Tibial artery (tissue), 4 donors: ENCODE results near the gene TIMP3.

Experiments
- DNase-seq, 2 donors: peaks; one replicate each; pipeline ENCODE4 v3.0.0-alpha.2; 2019
- H3K27ac ChIP-seq, 2 donors: fragments of 200-600 bp; sonication (generic) in 1 of 2; 1 replicate in 1 of 2; 2 replicates in 1 of 2; pipeline ENCODE4 v1.5.1; 2018 to 2019; ENCODE audit warnings: mild to moderate bottlenecking in 1 of 2
- H3K27me3 ChIP-seq, 2 donors: fragments of 200-600 bp; sonication (generic) in 1 of 2; one replicate each; pipeline versions ENCODE4 v1.5.1 to v1.6.0; 2016 to 2019
- H3K36me3 ChIP-seq, 3 donors: fragments of 200-600 bp; sonication (generic) in 2 of 3; one replicate each; pipeline ENCODE4 v1.5.1; 2016 to 2019; ENCODE audit warnings: mild to moderate bottlenecking in 2 of 3
- H3K4me1 ChIP-seq, 4 donors: fragments of 200-600 bp; sonication (generic) in 2 of 4; 1 replicate in 3 of 4; 2 replicates in 1 of 4; pipeline ENCODE4 v1.5.1; 2016 to 2019
- H3K4me3 ChIP-seq, 2 donors: fragments of 200-600 bp; sonication (generic) in 1 of 2; 1 replicate in 1 of 2; 2 replicates in 1 of 2; pipeline ENCODE4 v1.5.1; 2018 to 2019; ENCODE audit warnings: mild to moderate bottlenecking in 2 of 2
- H3K9me3 ChIP-seq, 3 donors: fragments of 200-600 bp; sonication (generic) in 1 of 3; one replicate each; pipeline ENCODE4 v1.5.1; 2016 to 2019
- intact Hi-C: fragments of 100-400 bp; cut with DNase I; formaldehyde crosslinking; loops from one replicate; pipeline ENCODE4 v1.15.0; 2023; ENCODE audit warnings: low total_unique reads
- TF ChIP-seq, protein P1 (sequence below), 2 experiments: fragments of 200-600 bp in 1 of 2; fragments of 450-650 bp in 1 of 2; IDR thresholded peaks; one replicate each; pipeline ENCODE4 v1.5.1; 2017 to 2019; ENCODE audit warnings: antibody characterized with exemption in 2 of 2, mild to moderate bottlenecking in 1 of 2, moderate library complexity in 1 of 2

TIMP3 gene

DNA sequence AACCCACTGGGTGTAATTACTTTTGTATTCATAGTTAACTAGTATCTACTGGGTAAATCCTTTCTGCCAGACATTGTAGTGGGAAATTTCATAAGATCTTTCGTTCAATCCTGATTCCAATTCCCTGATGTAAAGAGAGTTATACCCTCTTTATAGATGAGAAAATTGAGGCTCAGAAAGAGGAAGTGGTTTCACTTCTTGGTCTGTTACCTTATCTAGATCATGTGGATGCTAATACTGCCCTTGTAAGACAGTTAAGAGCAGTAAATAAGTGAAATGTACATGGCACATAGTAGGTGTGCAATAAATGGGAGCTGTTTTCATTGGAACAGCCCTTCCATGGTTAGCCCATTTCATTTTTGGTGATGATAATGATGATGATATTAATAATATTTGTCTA, 46.7 kb downstream of the TIMP3 start:
- no peaks in the 10 kb centered on the region for H3K27me3 ChIP-seq
- no peak for DNase-seq
- H3K9me3 ChIP-seq = no peaks in the 10 kb centered on the region
- TF ChIP-seq, protein P1, sequence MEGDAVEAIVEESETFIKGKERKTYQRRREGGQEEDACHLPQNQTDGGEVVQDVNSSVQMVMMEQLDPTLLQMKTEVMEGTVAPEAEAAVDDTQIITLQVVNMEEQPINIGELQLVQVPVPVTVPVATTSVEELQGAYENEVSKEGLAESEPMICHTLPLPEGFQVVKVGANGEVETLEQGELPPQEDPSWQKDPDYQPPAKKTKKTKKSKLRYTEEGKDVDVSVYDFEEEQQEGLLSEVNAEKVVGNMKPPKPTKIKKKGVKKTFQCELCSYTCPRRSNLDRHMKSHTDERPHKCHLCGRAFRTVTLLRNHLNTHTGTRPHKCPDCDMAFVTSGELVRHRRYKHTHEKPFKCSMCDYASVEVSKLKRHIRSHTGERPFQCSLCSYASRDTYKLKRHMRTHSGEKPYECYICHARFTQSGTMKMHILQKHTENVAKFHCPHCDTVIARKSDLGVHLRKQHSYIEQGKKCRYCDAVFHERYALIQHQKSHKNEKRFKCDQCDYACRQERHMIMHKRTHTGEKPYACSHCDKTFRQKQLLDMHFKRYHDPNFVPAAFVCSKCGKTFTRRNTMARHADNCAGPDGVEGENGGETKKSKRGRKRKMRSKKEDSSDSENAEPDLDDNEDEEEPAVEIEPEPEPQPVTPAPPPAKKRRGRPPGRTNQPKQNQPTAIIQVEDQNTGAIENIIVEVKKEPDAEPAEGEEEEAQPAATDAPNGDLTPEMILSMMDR (IDR thresholded peaks at IDR 0.05) = no peak
- H3K4me1 ChIP-seq = peaks cover 5 to 89% (median 71%) of the 10 kb centered on the region in 4 donors
- peak overlapping the region; percentile 78 to 96 for H3K27ac ChIP-seq
- H3K36me3 ChIP-seq = peaks cover 0 to 7% (median 3%) of the 10 kb centered on the region in 3 donors
- no peak overlapping the region for H3K4me3 ChIP-seq
- intact Hi-C loops = no loop called here

DNA sequence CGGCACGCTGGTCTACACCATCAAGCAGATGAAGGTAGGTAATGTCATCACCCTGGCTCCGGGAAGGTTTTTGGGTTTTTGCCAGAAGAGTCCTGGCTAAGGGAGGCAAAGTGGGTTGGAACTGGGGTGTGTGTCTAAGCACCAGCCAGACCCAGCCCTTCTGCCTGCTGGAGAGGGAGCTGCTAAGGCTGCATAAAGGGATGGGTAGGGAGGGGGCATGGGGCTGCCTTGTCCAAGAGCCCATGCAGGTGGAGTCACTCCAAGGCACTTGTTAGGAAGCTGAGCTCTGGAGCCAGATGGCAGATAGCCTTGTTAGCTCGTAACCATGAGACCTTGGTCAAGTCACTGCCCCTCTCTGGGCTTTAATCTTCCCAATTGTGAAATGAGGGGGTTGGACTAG, 48.0 kb downstream of the TIMP3 start:
- intact Hi-C loops = no loop called here
- TF ChIP-seq, protein P1 (IDR thresholded peaks at IDR 0.05) = no peak
- peak overlapping the region; percentile 78 to 96 for H3K27ac ChIP-seq
- peaks cover 5 to 10% (median 9%) of the 10 kb centered on the region in 3 donors for H3K36me3 ChIP-seq
- DNase-seq = no peak
- no peak overlapping the region for H3K4me3 ChIP-seq
- peaks cover 5 to 97% (median 83%) of the 10 kb centered on the region in 4 donors for H3K4me1 ChIP-seq
- no peaks in the 10 kb centered on the region for H3K27me3 ChIP-seq
- no peaks in the 10 kb centered on the region for H3K9me3 ChIP-seq

DNA sequence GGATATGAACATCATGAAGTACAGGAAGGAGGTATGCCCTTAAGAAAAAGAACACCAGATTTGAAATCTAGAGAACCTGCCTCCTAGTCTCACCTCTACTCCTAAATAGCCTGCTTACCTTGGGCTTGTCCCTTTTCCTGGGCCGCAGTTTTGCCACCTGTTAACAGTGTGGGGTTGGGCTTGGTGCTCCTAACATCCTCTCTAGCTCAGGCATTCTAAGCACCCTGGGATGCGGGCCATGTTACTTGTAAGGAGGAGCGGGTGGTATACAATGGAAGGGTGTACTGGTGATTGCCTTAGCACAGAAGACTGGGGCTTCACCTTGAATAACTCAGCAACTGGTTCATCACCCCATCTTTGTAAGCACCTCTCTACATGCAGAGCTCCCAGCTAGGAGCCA, 48.7 kb downstream of the TIMP3 start:
- DNase-seq = no peak
- Histone ChIP-seq H3K9me3 (no peaks in the 10 kb centered on the region), H3K27ac (peak overlapping the region; percentile 78 to 96), H3K36me3 (peaks cover 11 to 14% (median 13%) of the 10 kb centered on the region in 3 donors), H3K4me1 (peaks cover 5 to 97% (median 85%) of the 10 kb centered on the region in 4 donors), H3K4me3 (no peak overlapping the region), H3K27me3 (no peaks in the 10 kb centered on the region)
- intact Hi-C loops = loop anchor here (5.0 kb wide), 2 partner anchors 48 to 233 kb away; partner anchors contain the start of gene TIMP3
- TF ChIP-seq, protein P1 (IDR thresholded peaks at IDR 0.05) = no peak

DNA sequence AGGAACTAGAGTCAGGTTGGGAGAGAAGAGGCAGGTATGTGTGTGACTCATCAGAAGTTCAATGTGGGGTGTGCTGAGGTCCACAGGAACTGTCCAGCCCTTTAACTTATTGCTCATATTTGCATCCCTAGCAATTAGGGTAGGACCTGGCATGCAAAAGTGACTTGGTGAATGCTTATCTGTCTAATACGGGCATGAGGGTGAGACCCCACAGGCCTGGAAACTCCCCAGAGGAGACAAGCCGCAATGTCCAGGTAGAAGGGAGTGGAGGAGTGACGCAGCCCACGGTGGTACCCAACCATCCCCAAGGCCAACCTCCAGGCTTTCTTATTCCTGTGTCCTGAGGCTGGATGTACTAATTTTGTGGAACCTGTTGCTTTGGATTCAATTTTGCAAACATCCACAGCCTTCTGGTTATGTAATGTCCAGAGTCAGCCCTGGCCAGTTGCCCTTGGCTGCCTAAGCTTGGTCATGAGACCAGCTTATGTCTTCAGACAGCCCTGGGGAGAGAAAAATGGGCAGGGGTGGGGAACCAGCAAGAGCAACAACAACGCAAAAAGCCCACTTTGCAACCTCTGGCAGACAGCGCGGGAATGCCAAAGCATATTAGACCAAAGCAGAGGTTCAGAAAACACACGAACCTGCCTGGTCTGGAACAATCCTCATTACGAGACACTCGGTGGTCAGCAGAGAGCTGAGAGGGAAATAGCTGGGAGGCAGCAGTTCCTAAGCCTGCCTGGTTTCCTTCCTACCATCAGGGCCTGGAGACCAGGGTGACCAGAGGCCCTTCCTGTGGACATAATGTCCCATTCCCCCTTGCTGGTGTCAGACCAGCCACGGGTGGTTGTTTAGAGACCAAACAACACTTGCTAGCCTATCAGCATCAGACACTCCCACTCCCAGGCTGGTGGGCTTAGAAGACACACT, 49.3 kb downstream of the TIMP3 start:
- Histone ChIP-seq H3K27me3 (no peaks in the 10 kb centered on the region), H3K4me1 (peaks cover 5 to 90% (median 79%) of the 10 kb centered on the region in 4 donors), H3K4me3 (no peak overlapping the region), H3K27ac (peak overlapping the region; percentile 78 to 96), H3K36me3 (peaks cover 13 to 18% (median 17%) of the 10 kb centered on the region in 3 donors), H3K9me3 (no peaks in the 10 kb centered on the region)
- peak; percentile 95 to 96 for DNase-seq
- TF ChIP-seq, protein P1 (IDR thresholded peaks at IDR 0.05) = peak in 1 of 2 experiments; percentile 4
- intact Hi-C loops = loop anchor here (5.0 kb wide), 2 partner anchors 49 to 234 kb away; partner anchors contain the start of gene TIMP3

DNA sequence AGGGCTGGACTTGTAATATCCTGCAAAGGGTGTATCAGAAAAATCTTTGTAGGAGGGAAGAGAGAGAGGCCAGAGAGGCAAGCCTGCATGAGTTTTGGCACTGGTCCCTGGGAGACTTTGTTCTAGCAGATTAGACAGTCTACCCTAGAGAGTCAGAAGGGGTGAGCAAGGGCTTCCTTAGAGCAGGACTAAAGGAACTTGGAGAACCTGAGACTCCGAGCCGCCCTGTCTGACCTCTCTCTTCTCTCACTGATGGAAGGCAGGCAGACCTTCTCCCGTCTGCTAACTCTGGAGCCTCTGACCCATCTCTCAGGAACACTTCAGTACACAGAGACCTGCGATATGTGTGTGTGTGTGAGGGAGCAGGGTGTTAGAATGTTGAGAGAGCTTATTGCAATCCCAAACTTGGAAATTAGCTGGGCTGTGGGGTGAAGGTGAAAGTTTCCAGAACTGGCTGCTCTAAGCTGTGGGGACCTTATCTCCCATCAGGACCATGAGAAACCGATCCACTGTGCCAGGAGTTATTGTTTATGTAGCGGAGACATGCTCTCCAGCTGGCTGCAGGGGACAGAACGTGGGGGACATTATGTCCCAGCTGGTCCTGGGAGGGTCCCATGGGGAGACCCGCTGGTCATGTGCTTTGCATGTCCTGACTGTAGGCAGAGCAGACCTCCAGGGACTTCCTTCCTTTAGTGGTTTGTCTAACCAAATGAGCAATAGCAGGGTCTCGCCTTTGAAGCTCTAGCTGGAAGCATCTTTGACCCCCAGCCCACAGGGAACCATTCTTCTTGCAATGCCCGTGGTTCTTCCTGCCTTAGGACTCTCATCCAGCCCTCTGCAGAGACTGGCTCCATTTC, 51.1 kb downstream of the TIMP3 start:
- Histone ChIP-seq H3K4me1 (peaks cover 5 to 72% (median 63%) of the 10 kb centered on the region in 4 donors), H3K4me3 (no peak overlapping the region), H3K36me3 (peaks cover 27 to 28% (median 28%) of the 10 kb centered on the region in 3 donors), H3K27me3 (no peaks in the 10 kb centered on the region), H3K9me3 (no peaks in the 10 kb centered on the region), H3K27ac (peak overlapping the region; percentile 78 to 96)
- TF ChIP-seq, protein P1 (IDR thresholded peaks at IDR 0.05) = no peak
- intact Hi-C loops = loop anchor here (5.0 kb wide), 2 partner anchors 50 to 235 kb away; partner anchors contain the start of gene TIMP3
- peak; percentile 85 to 94 for DNase-seq
